K562 (cell line): ENCODE data around the gene LIX1. TPM values are rescaled to one million over a fixed set of nuclear protein-coding genes. Genes with fewer than 3 reads are reported as not detected.
A peak's percentile ranks its signal among the peaks of the same experiment; 100 is the strongest.

Source experiments
- ATAC-seq: fragments of 200-7000 bp; cut with Tn5 transposase; 3 replicates; pipeline ENCODE4 v1.9.1; 2020; ENCODE audit warnings: moderate library complexity
- BruUV-seq: library from RNA; stranded (reverse); fragments of 400-500 nt; replicated peaks from 2 replicates; lab custom pipeline; 2021; lab: Mats Ljungman, UMichigan
- CTCF ChIA-PET: fragments of 300-600 bp; formaldehyde crosslinking; extraction: SDS; loops from one replicate; lab custom pipeline; 2021; ENCODE audit warnings: low intra/inter-chr PET ratio; lab: Yijun Ruan, JAX
- POLR2A ChIA-PET: fragments of 300-600, 350-650 bp; sonication (Branson Sonifier 250); formaldehyde crosslinking; extraction: SDS; loops from one replicate; lab custom pipeline; 2021; ENCODE audit warnings: antibody characterized with exemption, inconsistent platforms; lab: Yijun Ruan, JAX
- DNase-seq, 4 experiments: peaks; one replicate each; pipeline versions ENCODE4 v3.0.0 to v3.0.0-alpha.2; 2011 to 2018; ENCODE audit warnings: low spot score in 3 of 4, mixed read lengths in 3 of 4; ENCODE audit errors: extremely low read depth in 1 of 4
- FAIRE-seq: peaks from 2 replicates; lab custom pipeline; 2011; peaks lifted over from hg19 to GRCh38; lab: Jason Lieb, UNC
- H2AFZ ChIP-seq: 2 replicates; pipeline ENCODE4 v1.6.0; 2011; ENCODE audit warnings: low read depth, low read length, control low read depth, inconsistent platforms
- H3K27ac ChIP-seq: fragments of 200-600 bp; 3 replicates; pipeline ENCODE4 v1.8.0; 2011; ENCODE audit warnings: low read depth, mild to moderate bottlenecking, control low read depth, inconsistent platforms, low read length, moderate library complexity, mixed read lengths; ENCODE audit errors: extremely low read depth
- H3K27me3 ChIP-seq, 2 experiments: fragments of 300-600 bp in 1 of 2; 2 replicates in 1 of 2; 3 replicates in 1 of 2; pipeline versions ENCODE4 v1.6.0 to v1.8.0; 2011; ENCODE audit warnings: inconsistent platforms in 2 of 2, low read length in 2 of 2, mild to moderate bottlenecking in 1 of 2, mixed read lengths in 1 of 2, moderate library complexity in 1 of 2; ENCODE audit not compliant: control insufficient read depth in 2 of 2, insufficient read depth in 2 of 2
- H3K36me3 ChIP-seq: fragments of 300-600 bp; 3 replicates; pipeline ENCODE4 v1.8.0; 2011; ENCODE audit warnings: mild to moderate bottlenecking, low read length, inconsistent platforms; ENCODE audit not compliant: control insufficient read depth, insufficient read depth
- H3K4me1 ChIP-seq, 2 experiments: fragments of 200-600 bp in 1 of 2; replicated peaks in 1 of 2; 2 replicates in 1 of 2; 3 replicates in 1 of 2; pipeline versions ENCODE4 v1.5.1 to v1.8.0; 2011; ENCODE audit warnings: inconsistent platforms in 2 of 2, low read length in 2 of 2, mild to moderate bottlenecking in 1 of 2, mixed read lengths in 1 of 2, moderate library complexity in 1 of 2; ENCODE audit not compliant: control insufficient read depth in 2 of 2, insufficient read depth in 2 of 2
- H3K4me2 ChIP-seq: 2 replicates; pipeline ENCODE4 v1.6.1; 2011; ENCODE audit warnings: low read length, control low read depth, inconsistent platforms, mixed read lengths; ENCODE audit not compliant: insufficient read depth
- H3K4me3 ChIP-seq: fragments of 200-600 bp; sonication (generic), shearing (Covaris generic); 2 replicates; pipeline ENCODE4 v1.5.1; 2016; ENCODE audit warnings: control low read depth, inconsistent platforms
- H3K79me2 ChIP-seq: fragments of 200-600 bp; 3 replicates; pipeline ENCODE4 v1.8.0; 2011; ENCODE audit warnings: low read length, inconsistent platforms; ENCODE audit not compliant: control insufficient read depth, insufficient read depth
- H3K9ac ChIP-seq, 2 experiments: 2 replicates each; pipeline versions ENCODE4 v1.6.0 to v1.6.1; 2011; ENCODE audit warnings: low read depth in 2 of 2, low read length in 2 of 2, control low read depth in 1 of 2, inconsistent platforms in 1 of 2, mild to moderate bottlenecking in 1 of 2, mixed read lengths in 1 of 2; ENCODE audit not compliant: insufficient read depth in 1 of 2
- H3K9me1 ChIP-seq: one replicate; pipeline ENCODE4 v1.6.0; 2011; ENCODE audit warnings: inconsistent platforms, mild to moderate bottlenecking, low read length, moderate library complexity; ENCODE audit not compliant: control insufficient read depth, insufficient read depth
- H3K9me3 ChIP-seq: replicated peaks from 2 replicates; pipeline ENCODE4 v1.5.1; 2011; ENCODE audit warnings: low read depth, low read length, inconsistent platforms; ENCODE audit not compliant: control insufficient read depth, insufficient read depth
- H4K20me1 ChIP-seq: replicated peaks from 2 replicates; pipeline ENCODE4 v1.6.1; 2011; ENCODE audit warnings: low read length, inconsistent platforms, mixed read lengths; ENCODE audit not compliant: control insufficient read depth, insufficient read depth
- FIP1L1 ChIP-seq: fragments of 200-400 bp; formaldehyde crosslinking; IDR thresholded peaks from 2 replicates; pipeline ENCODE4 v1.6.1; 2018; ENCODE audit warnings: mild to moderate bottlenecking, low read depth, low read length; ENCODE audit not compliant: poor library complexity, severe bottlenecking
- ZNF316 ChIP-seq: fragments of 450-650 bp; IDR thresholded peaks from 2 replicates; pipeline ENCODE4 v1.6.1; 2016
- ZNF354B ChIP-seq: fragments of 250-450 bp; sonication (Bioruptor Pico); IDR thresholded peaks from 2 replicates; pipeline ENCODE4 v1.4.0; 2020
- WGBS: fragments of 100-300 bp; shearing (Covaris generic); methylation state at CpG from one replicate; pipeline ENCODE4 v1.1.6; 2016; ENCODE audit warnings: low coverage, mixed read lengths; ENCODE audit not compliant: insufficient coverage; ENCODE audit errors: missing lambda C conversion rate; 5-methylcytosine and 5-hydroxymethylcytosine counted together
- in situ Hi-C: fragments of 300-500 bp; cut with MboI; formaldehyde crosslinking; loops from 4 replicates; pipeline ENCODE4 v1.15.0; 2018; ENCODE audit warnings: inconsistent platforms, mixed read lengths
- intact Hi-C: fragments of 100-400 bp; cut with micrococcal nuclease; formaldehyde crosslinking; loops from 2 replicates; pipeline ENCODE4 v1.14.2; 2022
- polyA plus RNA-seq, 8 experiments: library from polyadenylated mRNA; depleted of rRNA in 4 of 8; stranded (reverse) in 5 of 8; unstranded in 3 of 8; fragments of >200 nt; fragmentation: Nextera tagmentation in 2 of 8; fragmentation: Illumina TruSeq in 1 of 8; extraction: Ambion mirVana in 2 of 8; extraction: Trizol in 1 of 8; gene quantifications; 2 replicates each; pipeline versions ENCODE4 v1.2.1 to v1.2.3, GENCODE V29; 2011 to 2014; ENCODE audit warnings: inconsistent platforms in 1 of 8, missing spikeins in 1 of 8
- total RNA-seq, 7 experiments: library from RNA; depleted of rRNA in 6 of 7; stranded (reverse); fragments of >200 nt in 6 of 7; fragmentation: Illumina TruSeq in 2 of 7; extraction: Trizol in 2 of 7; gene quantifications; 2 replicates each; pipeline versions ENCODE4 v1.2.1 to v1.2.3, GENCODE V29; 2011 to 2021; ENCODE audit warnings: low replicate concordance in 1 of 7
- TF ChIP-seq, protein P1 (sequence below): sonication (generic); formaldehyde crosslinking; IDR thresholded peaks from 2 replicates; pipeline ENCODE4 v1.4.0; 2020; ENCODE audit warnings: mild to moderate bottlenecking, missing genetic modification reagents

Gene LIX1
- total and polyA plus RNA-seq, 9 of the 15 experiments (the other 6 are each of a cell fraction or from before 2014, with no cell fraction given) = 0.01 to 0.18 TPM; not detected in 7

DNA sequence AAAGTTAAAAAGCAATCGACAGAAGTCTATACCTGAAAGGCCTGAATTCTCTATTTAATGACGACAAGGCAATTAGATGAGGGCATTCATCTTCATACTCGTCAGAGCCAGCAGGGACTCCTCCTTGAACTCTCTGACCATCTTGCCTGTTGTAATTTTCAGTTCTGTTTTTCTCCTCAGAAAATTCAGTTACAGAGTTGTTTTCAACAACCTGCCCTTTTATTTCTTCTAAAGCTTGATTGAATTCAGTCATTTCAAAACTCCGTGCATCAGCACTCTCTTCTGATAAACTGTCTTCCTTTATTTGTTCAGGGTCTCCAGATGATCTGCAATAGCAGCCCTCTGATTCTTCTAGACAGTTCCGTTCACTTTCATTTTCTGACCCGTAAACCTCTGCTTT is 25.0 kb upstream of the LIX1 start:
- FAIRE-seq = no peak

DNA sequence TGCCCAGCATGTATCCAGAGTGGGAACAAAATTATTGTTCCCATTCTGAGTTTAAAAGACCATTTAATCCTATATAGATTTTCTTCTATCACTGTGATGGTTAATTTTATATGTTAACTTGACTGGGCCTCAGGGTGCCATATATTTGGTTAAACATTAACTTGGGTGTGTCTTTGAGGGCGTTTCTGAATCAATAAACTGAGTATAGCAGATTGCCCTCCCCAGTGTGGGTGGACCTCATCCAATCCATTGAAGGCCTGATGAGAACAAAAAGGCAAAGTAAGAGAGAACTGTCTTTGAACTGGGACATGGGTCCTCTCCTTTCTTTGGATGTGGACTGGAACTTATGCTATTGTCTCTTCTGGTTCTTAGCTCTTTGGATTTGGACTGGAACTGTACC is 23.3 kb upstream of the LIX1 start:
- Histone ChIP-seq H3K9me3 (no peaks in the 10 kb centered on the region), H3K4me3 (no peak overlapping the region), H3K36me3 (peaks cover 96% of the 10 kb centered on the region), H4K20me1 (no peaks in the 10 kb centered on the region), H3K79me2 (peaks cover 4% of the 10 kb centered on the region; the same call in 1 of the 3 replicates), H3K27me3 (no peaks in the 10 kb centered on the region), H3K4me1 (no peaks in the 10 kb centered on the region), H3K4me2 (no peak overlapping the region), H3K9ac (no peak overlapping the region), H3K9me1 (no peaks in the 10 kb centered on the region), H2AFZ (no peak overlapping the region), H3K27ac (no peak overlapping the region)
- in situ Hi-C loops (loop anchor here (10.0 kb wide), 1 partner anchor 561 kb away; no protein-coding TSS in a partner anchor), intact Hi-C loops (loop anchor here (10.0 kb wide), 1 partner anchor 821 kb away; no protein-coding TSS in a partner anchor)
- ChIA-PET POLR2A (interaction anchor here (0.5 kb wide), 1 partner anchor 239 kb away, joined by 3 read pairs; no protein-coding TSS in a partner anchor), CTCF (no interaction called here)
- no peak for FAIRE-seq
- no peak for DNase-seq
- WGBS = 28% methylated on average over 1 of the region's 1 CpG
- TF ChIP-seq, protein P1, sequence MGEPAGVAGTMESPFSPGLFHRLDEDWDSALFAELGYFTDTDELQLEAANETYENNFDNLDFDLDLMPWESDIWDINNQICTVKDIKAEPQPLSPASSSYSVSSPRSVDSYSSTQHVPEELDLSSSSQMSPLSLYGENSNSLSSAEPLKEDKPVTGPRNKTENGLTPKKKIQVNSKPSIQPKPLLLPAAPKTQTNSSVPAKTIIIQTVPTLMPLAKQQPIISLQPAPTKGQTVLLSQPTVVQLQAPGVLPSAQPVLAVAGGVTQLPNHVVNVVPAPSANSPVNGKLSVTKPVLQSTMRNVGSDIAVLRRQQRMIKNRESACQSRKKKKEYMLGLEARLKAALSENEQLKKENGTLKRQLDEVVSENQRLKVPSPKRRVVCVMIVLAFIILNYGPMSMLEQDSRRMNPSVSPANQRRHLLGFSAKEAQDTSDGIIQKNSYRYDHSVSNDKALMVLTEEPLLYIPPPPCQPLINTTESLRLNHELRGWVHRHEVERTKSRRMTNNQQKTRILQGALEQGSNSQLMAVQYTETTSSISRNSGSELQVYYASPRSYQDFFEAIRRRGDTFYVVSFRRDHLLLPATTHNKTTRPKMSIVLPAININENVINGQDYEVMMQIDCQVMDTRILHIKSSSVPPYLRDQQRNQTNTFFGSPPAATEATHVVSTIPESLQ (CRISPR knock-in tag) = no peak
- ATAC-seq = no peak; the same call in 2 of the 3 replicates
- BruUV-seq = no TSS peak

More for the DNA sequence above, 25.0 kb upstream of the LIX1 start:
- Histone ChIP-seq H3K36me3 (peaks cover 97% of the 10 kb centered on the region), H4K20me1 (no peaks in the 10 kb centered on the region), H3K4me1 (no peaks in the 10 kb centered on the region), H3K79me2 (peaks cover 4% of the 10 kb centered on the region; the same call in 1 of the 3 replicates), H3K9me1 (no peaks in the 10 kb centered on the region), H3K27ac (no peak overlapping the region), H3K9ac (no peak overlapping the region), H3K9me3 (no peaks in the 10 kb centered on the region)
- ChIA-PET POLR2A (no interaction called here), CTCF (no interaction called here)
- in situ Hi-C loops = loop anchor here (10.0 kb wide), 1 partner anchor 563 kb away; no protein-coding TSS in a partner anchor
- 93% methylated on average over 6 of the region's 6 CpGs for WGBS
- TF ChIP-seq ZNF354B (CRISPR knock-in tag) = no peak
- no peak for TF ChIP-seq FIP1L1
- TF ChIP-seq ZNF316 = peak; percentile 30; the same call in 1 of the 2 replicates
- TF ChIP-seq, all 486 proteins: peak for 1
- no peaks in the 10 kb centered on the region for H3K27me3 ChIP-seq
- intact Hi-C loops = loop anchor here (10.0 kb wide), 1 partner anchor 823 kb away; no protein-coding TSS in a partner anchor
- no TSS peak for BruUV-seq
- no peak overlapping the region for H3K4me3 ChIP-seq
- no peak overlapping the region for H2AFZ ChIP-seq
- no peak overlapping the region for H3K4me2 ChIP-seq
- DNase-seq (no peak), ATAC-seq (no peak)
